ENCODE results near the gene MDGA2. TPM values are rescaled to one million over a fixed set of nuclear protein-coding genes. Genes with fewer than 3 reads are reported as not detected.

MDGA2 gene
- total RNA-seq, 1 donor from 2014 or later, result 0.20 TPM

- no peak for DNase-seq (ENCODE audit: low spot score)
These were observed 525.1 kb downstream of the MDGA2 start for GRCh38 chr14:47150267-47150666.

- no peak for DNase-seq (ENCODE audit: low spot score)
These were observed 526.1 kb downstream of the MDGA2 start for GRCh38 chr14:47149326-47149725.

- no peak for DNase-seq (ENCODE audit: low spot score)
These were observed 526.7 kb downstream of the MDGA2 start for GRCh38 chr14:47148686-47149085.

- no peak for DNase-seq (ENCODE audit: low spot score)
These were observed 554.8 kb downstream of the MDGA2 start for GRCh38 chr14:47120645-47121044.

GRCh38 chr14:47103771-47104170, 571.6 kb downstream of the MDGA2 start:
- DNase-seq (ENCODE audit: low spot score), result no peak

GRCh38 chr14:47102472-47102871, 572.9 kb downstream of the MDGA2 start:
- DNase-seq (ENCODE audit: low spot score), result no peak

- no peak for DNase-seq (ENCODE audit: low spot score)
These were observed 589.7 kb downstream of the MDGA2 start for GRCh38 chr14:47085678-47086077.

- no peak for DNase-seq (ENCODE audit: low spot score)
These were observed 610.1 kb downstream of the MDGA2 start for GRCh38 chr14:47065326-47065725.

- no peak for DNase-seq (ENCODE audit: low spot score)
These were observed 615.4 kb downstream of the MDGA2 start for GRCh38 chr14:47060050-47060449.

- DNase-seq (ENCODE audit: low spot score), result no peak
These were observed 618.0 kb downstream of the MDGA2 start for GRCh38 chr14:47057364-47057763.

GRCh38 chr14:47044841-47045240, 630.6 kb downstream of the MDGA2 start:
- peak; percentile 18 for DNase-seq (ENCODE audit: low spot score)

- DNase-seq (ENCODE audit: low spot score), result peak; percentile 42
These were observed 634.9 kb downstream of the MDGA2 start for GRCh38 chr14:47040550-47040949.

- DNase-seq (ENCODE audit: low spot score), result no peak
These were observed 636.1 kb downstream of the MDGA2 start for GRCh38 chr14:47039336-47039735.

GRCh38 chr14:47022721-47023120, 652.7 kb downstream of the MDGA2 start:
- no peak for DNase-seq (ENCODE audit: low spot score)

GRCh38 chr14:47020500-47020899, 654.9 kb downstream of the MDGA2 start:
- DNase-seq (ENCODE audit: low spot score), result no peak

GRCh38 chr14:47012533-47013280, 662.7 kb downstream of the MDGA2 start:
- DNase-seq (ENCODE audit: low spot score), result no peak

- no peak for DNase-seq (ENCODE audit: low spot score)
These were observed 665.8 kb downstream of the MDGA2 start for GRCh38 chr14:47009615-47010014.

GRCh38 chr14:47008732-47009131, 666.7 kb downstream of the MDGA2 start:
- DNase-seq (ENCODE audit: low spot score), result no peak

GRCh38 chr14:46999661-47000060, 675.7 kb downstream of the MDGA2 start:
- no peak for DNase-seq (ENCODE audit: low spot score)

- no peak for DNase-seq (ENCODE audit: low spot score)
These were observed 685.8 kb downstream of the MDGA2 start for GRCh38 chr14:46989566-46989965.

GRCh38 chr14:46988312-46988711, 687.1 kb downstream of the MDGA2 start:
- DNase-seq (ENCODE audit: low spot score), result no peak

- DNase-seq (ENCODE audit: low spot score), result no peak
These were observed 689.6 kb downstream of the MDGA2 start for GRCh38 chr14:46985529-46986380.

GRCh38 chr14:46973295-46973694, 702.1 kb downstream of the MDGA2 start:
- DNase-seq (ENCODE audit: low spot score), result no peak

Measured in mucosa of gallbladder (tissue), 1 donor.